SK-N-SH treated with all-trans-retinoic acid at 6 μM for 48 hours (cell line): ENCODE results near the gene YIPF7.

Experiments
- ATAC-seq: fragments of 200-7000 bp; cut with Tn5 transposase; 3 replicates; pipeline ENCODE4 v1.9.1; 2020; ENCODE audit warnings: mild to moderate bottlenecking, moderate library complexity
- ARNTL ChIP-seq: fragments of 450-650 bp; formaldehyde crosslinking; IDR thresholded peaks from 2 replicates; pipeline ENCODE4 v1.5.0; 2020; ENCODE audit warnings: low read depth, mild to moderate bottlenecking, moderate library complexity, borderline replicate concordance
- BACH2 ChIP-seq: fragments of 250-450 bp; sonication (Bioruptor Pico); IDR thresholded peaks from 2 replicates; pipeline ENCODE4 v1.9.0; 2021; ENCODE audit warnings: mild to moderate bottlenecking, borderline replicate concordance
- CSDC2 ChIP-seq: fragments of 250-450 bp; sonication (Bioruptor Pico); IDR thresholded peaks from 2 replicates; pipeline ENCODE4 v1.5.0; 2020; ENCODE audit warnings: mild to moderate bottlenecking, moderate library complexity
- ESRRG ChIP-seq: fragments of 250-450 bp; sonication (Bioruptor Pico); IDR thresholded peaks from 2 replicates; pipeline ENCODE4 v1.6.1; 2021; ENCODE audit warnings: mild to moderate bottlenecking
- GLIS3 ChIP-seq: fragments of 250-450 bp; sonication (Bioruptor Pico); IDR thresholded peaks from 2 replicates; pipeline ENCODE4 v1.5.0; 2020; ENCODE audit warnings: mild to moderate bottlenecking, moderate library complexity
- ISL1 ChIP-seq: fragments of 250-450 bp; sonication (Bioruptor Pico); IDR thresholded peaks from 2 replicates; pipeline ENCODE4 v2.1.2; 2022; ENCODE audit warnings: mild to moderate bottlenecking, moderate library complexity
- OSR1 ChIP-seq: fragments of 250-450 bp; sonication (Bioruptor Pico); IDR thresholded peaks from 2 replicates; pipeline ENCODE4 v1.8.0; 2022; ENCODE audit warnings: moderate library complexity, mild to moderate bottlenecking, inconsistent platforms
- PPARA ChIP-seq: fragments of 250-450 bp; sonication (Bioruptor Pico); IDR thresholded peaks from 2 replicates; pipeline ENCODE4 v1.5.0; 2020; ENCODE audit warnings: mild to moderate bottlenecking, borderline replicate concordance
- RARB ChIP-seq: fragments of 250-450 bp; sonication (Bioruptor Pico); IDR thresholded peaks from 2 replicates; pipeline ENCODE4 v1.8.0; 2021; ENCODE audit warnings: mild to moderate bottlenecking, moderate library complexity
- SNAI2 ChIP-seq: fragments of 250-450 bp; sonication (Bioruptor Pico); IDR thresholded peaks from 2 replicates; pipeline ENCODE4 v1.5.0; 2020; ENCODE audit warnings: mild to moderate bottlenecking, moderate library complexity
- TCF4 ChIP-seq: fragments of 250-450 bp; sonication (Bioruptor Pico); IDR thresholded peaks from 2 replicates; pipeline ENCODE4 v1.8.0; 2021; ENCODE audit warnings: mild to moderate bottlenecking, moderate library complexity, borderline replicate concordance
- TOX ChIP-seq: fragments of 250-450 bp; sonication (Bioruptor Pico); IDR thresholded peaks from 2 replicates; pipeline ENCODE4 v1.8.0; 2021; ENCODE audit warnings: mild to moderate bottlenecking, moderate library complexity, borderline replicate concordance
- ZC3H10 ChIP-seq: fragments of 250-450 bp; sonication (Bioruptor Pico); IDR thresholded peaks from 2 replicates; pipeline ENCODE4 v1.5.1; 2021; ENCODE audit warnings: mild to moderate bottlenecking, moderate library complexity
- ZFP3 ChIP-seq: fragments of 250-450 bp; sonication (Bioruptor Pico); IDR thresholded peaks from 2 replicates; pipeline ENCODE4 v1.5.0; 2020; ENCODE audit warnings: mild to moderate bottlenecking, moderate library complexity
- ZFP30 ChIP-seq: fragments of 450-650 bp; formaldehyde crosslinking; IDR thresholded peaks from 2 replicates; pipeline ENCODE4 v1.5.0; 2022; ENCODE audit warnings: mild to moderate bottlenecking, moderate library complexity
- ZNF565 ChIP-seq: fragments of 450-650 bp; formaldehyde crosslinking; conservative IDR thresholded peaks from 2 replicates; pipeline ENCODE4 v1.5.0; 2020; ENCODE audit warnings: low read depth, mild to moderate bottlenecking, moderate library complexity
- ZNF70 ChIP-seq: fragments of 450-650 bp; formaldehyde crosslinking; IDR thresholded peaks from 2 replicates; pipeline ENCODE4 v1.5.0; 2020; ENCODE audit warnings: mild to moderate bottlenecking, moderate library complexity
- ZNF8 ChIP-seq: fragments of 450-650 bp; formaldehyde crosslinking; IDR thresholded peaks from 2 replicates; pipeline ENCODE4 v1.5.0; 2020; ENCODE audit warnings: mild to moderate bottlenecking, moderate library complexity
- TF ChIP-seq, protein P1 (sequence below): fragments of 250-450 bp; sonication (Bioruptor Pico); IDR thresholded peaks from 2 replicates; pipeline ENCODE4 v1.5.1; 2020; ENCODE audit warnings: low read depth, mild to moderate bottlenecking, moderate library complexity
- TF ChIP-seq, protein P2 (sequence below): fragments of 250-450 bp; sonication (Bioruptor Pico); IDR thresholded peaks from 2 replicates; pipeline ENCODE4 v1.8.0; 2020; ENCODE audit warnings: mild to moderate bottlenecking, moderate library complexity, borderline replicate concordance

The YIPF7 gene

DNA sequence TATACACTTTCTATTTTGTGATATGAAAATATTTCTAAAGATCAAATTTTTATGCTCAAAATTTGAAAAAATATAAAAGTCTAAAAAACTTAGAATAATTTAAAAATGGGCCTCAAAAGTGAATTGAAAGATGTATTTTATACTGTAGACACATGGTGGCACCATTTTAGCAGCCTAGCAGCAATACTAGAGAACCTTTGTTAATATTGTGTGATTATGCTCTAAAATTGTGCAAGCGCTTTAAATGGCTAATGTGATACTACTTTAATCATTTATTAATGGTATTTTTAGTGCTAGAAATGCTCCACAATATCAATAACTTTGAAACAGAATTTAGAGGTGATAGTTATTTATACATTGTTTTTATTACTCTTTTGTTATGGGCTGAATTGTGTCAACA lies 23.0 kb upstream of the YIPF7 start:
- TF ChIP-seq TCF4 (CRISPR knock-in tag) (no peak), TOX (CRISPR knock-in tag) (no peak), ESRRG (CRISPR knock-in tag) (no peak), ISL1 (CRISPR knock-in tag) (no peak), ZFP30 (CRISPR knock-in tag) (no peak), CSDC2 (CRISPR knock-in tag) (no peak), PPARA (CRISPR knock-in tag) (no peak), ZNF70 (CRISPR knock-in tag) (no peak), RARB (CRISPR knock-in tag) (no peak), ZNF8 (CRISPR knock-in tag) (no peak), GLIS3 (CRISPR knock-in tag) (no peak)
- TF ChIP-seq, protein P1, sequence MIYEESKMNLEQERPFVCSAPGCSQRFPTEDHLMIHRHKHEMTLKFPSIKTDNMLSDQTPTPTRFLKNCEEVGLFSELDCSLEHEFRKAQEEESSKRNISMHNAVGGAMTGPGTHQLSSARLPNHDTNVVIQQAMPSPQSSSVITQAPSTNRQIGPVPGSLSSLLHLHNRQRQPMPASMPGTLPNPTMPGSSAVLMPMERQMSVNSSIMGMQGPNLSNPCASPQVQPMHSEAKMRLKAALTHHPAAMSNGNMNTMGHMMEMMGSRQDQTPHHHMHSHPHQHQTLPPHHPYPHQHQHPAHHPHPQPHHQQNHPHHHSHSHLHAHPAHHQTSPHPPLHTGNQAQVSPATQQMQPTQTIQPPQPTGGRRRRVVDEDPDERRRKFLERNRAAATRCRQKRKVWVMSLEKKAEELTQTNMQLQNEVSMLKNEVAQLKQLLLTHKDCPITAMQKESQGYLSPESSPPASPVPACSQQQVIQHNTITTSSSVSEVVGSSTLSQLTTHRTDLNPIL = no peak
- TF ChIP-seq, protein P2, sequence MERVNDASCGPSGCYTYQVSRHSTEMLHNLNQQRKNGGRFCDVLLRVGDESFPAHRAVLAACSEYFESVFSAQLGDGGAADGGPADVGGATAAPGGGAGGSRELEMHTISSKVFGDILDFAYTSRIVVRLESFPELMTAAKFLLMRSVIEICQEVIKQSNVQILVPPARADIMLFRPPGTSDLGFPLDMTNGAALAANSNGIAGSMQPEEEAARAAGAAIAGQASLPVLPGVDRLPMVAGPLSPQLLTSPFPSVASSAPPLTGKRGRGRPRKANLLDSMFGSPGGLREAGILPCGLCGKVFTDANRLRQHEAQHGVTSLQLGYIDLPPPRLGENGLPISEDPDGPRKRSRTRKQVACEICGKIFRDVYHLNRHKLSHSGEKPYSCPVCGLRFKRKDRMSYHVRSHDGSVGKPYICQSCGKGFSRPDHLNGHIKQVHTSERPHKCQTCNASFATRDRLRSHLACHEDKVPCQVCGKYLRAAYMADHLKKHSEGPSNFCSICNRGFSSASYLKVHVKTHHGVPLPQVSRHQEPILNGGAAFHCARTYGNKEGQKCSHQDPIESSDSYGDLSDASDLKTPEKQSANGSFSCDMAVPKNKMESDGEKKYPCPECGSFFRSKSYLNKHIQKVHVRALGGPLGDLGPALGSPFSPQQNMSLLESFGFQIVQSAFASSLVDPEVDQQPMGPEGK (CRISPR knock-in tag) = no peak
- ATAC-seq = no peak

DNA sequence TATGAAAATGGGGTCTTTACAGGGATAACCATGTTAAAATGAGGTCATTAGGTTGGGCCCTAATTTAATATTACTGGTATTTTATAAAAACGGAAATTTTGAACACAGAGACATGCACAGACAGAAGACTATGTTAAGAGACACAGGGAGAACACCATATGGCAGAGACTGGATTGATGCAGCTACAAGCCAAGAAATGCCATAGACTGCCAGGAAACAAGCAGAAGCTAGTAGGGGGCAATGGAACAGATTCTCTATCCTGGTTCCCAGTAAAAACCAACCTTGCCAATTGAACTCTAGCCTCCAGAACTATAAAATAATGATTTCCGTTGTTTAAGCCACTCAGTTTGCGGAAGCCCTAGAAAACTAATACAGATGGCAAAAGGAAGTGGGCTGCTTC lies 20.2 kb upstream of the YIPF7 start:
- TF ChIP-seq ISL1 (CRISPR knock-in tag) (no peak), CSDC2 (CRISPR knock-in tag) (no peak), ZNF8 (CRISPR knock-in tag) (no peak), RARB (CRISPR knock-in tag) (no peak), TCF4 (CRISPR knock-in tag) (no peak), ZNF565 (CRISPR knock-in tag) (no peak), BACH2 (no peak), ARNTL (CRISPR knock-in tag) (no peak), SNAI2 (CRISPR knock-in tag) (no peak)
- TF ChIP-seq, protein P2 (CRISPR knock-in tag) = no peak
- TF ChIP-seq, protein P1 = no peak
- no peak for ATAC-seq

DNA sequence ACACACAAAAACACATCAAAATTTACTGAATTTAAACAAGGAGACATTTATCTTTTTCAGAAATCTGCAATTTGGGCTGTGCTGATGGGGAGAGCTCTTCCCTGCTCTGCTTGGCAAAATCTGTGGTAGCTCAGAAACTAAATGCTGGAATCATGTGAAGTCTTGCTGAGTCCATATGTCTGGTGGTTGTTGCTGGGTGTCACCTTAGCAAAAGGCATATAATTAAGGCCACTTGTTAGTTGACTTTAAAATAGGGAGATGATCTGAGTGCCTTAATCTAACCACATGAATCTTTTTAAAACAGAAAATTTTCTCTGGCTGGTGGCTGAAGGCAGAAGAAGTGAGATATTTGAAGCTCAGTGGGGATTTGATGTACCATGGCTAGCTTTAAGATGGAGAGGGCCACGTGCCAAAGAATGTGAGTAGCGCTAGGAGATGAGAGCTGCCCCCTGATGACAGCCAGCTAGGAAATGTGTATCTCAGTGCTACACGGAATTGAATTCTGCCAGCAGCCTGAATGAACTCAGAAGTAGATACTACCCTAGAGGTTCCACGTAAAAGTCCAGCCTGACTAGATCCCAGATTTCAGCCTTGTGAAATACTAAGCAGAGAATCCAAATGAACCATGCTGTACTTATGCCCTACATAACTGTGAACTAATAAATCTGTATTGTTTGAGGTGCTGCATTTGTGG lies 19.2 kb upstream of the YIPF7 start:
- TF ChIP-seq BACH2 (no peak), OSR1 (no peak), SNAI2 (CRISPR knock-in tag) (no peak), TOX (CRISPR knock-in tag) (no peak), ARNTL (CRISPR knock-in tag) (no peak), ZC3H10 (no peak), ZNF70 (CRISPR knock-in tag) (no peak), ISL1 (CRISPR knock-in tag) (no peak), RARB (CRISPR knock-in tag) (no peak), TCF4 (CRISPR knock-in tag) (no peak), ZFP30 (CRISPR knock-in tag) (no peak), GLIS3 (CRISPR knock-in tag) (no peak), ZFP3 (no peak), ESRRG (CRISPR knock-in tag) (no peak), ZNF565 (CRISPR knock-in tag) (no peak)
- TF ChIP-seq, protein P2 (CRISPR knock-in tag) = no peak
- no peak for ATAC-seq
